GM18873 (cell line): Measurements from ENCODE around the gene HMGN1.

Experiments used
- ATAC-seq: cut with Tn5 transposase; IDR thresholded peaks from one replicate; pipeline ENCODE4 v1.9.1; 2021; ENCODE audit warnings: mild to moderate bottlenecking, moderate library complexity, moderate number of reproducible peaks; ENCODE audit not compliant: unreplicated experiment, low FRiP score

The HMGN1 gene

GRCh38 chr21:39312112-39313041, 36.5 kb downstream of the HMGN1 start:
- peak; percentile 75 for ATAC-seq

- ATAC-seq = no peak
These were observed 37.7 kb downstream of the HMGN1 start for GRCh38 chr21:39311164-39311563.

GRCh38 chr21:39307466-39307865, 41.4 kb downstream of the HMGN1 start:
- ATAC-seq = no peak

GRCh38 chr21:39300587-39300986, 48.3 kb downstream of the HMGN1 start:
- ATAC-seq = no peak

- no peak for ATAC-seq
These were observed 52.0 kb downstream of the HMGN1 start for GRCh38 chr21:39296891-39297290.
